ENCODE results near the gene CEP85L. TPM values are rescaled to one million over a fixed set of nuclear protein-coding genes. Genes with fewer than 3 reads are reported as not detected.

CEP85L gene
- total RNA-seq, 1 donor from 2014 or later = 10.5 TPM

DNA sequence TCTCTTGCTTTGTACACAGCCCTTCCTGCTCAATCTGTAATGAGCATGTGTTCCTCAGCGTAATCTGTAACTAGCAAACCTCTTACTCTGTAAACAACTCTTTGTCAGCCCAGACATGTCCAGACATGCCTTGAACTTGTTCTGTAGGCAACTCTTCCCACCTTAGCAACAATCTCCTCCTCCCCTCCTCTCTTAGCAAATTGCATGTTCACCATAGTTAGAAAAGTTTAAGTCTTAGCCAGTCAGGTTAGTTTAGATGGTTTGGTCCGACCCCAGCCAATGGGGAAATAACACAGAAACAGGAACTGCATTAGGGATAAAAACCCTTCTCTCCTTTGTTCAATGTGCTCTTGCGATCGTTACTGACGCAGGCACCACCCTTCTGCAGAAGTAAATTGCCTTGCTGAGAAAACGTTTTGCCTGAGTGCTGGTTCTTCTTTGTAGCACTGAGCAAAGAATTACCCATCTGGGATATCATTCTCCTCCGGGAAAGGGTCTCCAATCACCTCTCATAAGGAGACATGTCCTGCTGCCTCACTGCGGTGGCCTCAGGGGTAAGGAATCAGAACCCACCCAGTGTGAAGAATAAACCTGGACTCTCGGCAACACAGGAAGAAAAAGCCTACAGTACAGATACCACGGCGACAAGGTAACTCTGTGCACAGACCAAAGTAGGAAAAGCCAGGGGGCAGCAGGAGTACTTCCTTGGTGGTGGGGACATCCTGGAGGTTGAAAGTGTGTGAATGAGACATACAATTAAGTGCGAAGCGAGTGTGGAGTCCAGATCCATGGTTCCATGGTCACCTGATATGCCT, 77.1 kb downstream of the CEP85L start:
- TF ChIP-seq, protein P1, sequence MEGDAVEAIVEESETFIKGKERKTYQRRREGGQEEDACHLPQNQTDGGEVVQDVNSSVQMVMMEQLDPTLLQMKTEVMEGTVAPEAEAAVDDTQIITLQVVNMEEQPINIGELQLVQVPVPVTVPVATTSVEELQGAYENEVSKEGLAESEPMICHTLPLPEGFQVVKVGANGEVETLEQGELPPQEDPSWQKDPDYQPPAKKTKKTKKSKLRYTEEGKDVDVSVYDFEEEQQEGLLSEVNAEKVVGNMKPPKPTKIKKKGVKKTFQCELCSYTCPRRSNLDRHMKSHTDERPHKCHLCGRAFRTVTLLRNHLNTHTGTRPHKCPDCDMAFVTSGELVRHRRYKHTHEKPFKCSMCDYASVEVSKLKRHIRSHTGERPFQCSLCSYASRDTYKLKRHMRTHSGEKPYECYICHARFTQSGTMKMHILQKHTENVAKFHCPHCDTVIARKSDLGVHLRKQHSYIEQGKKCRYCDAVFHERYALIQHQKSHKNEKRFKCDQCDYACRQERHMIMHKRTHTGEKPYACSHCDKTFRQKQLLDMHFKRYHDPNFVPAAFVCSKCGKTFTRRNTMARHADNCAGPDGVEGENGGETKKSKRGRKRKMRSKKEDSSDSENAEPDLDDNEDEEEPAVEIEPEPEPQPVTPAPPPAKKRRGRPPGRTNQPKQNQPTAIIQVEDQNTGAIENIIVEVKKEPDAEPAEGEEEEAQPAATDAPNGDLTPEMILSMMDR (IDR thresholded peaks at IDR 0.05) = no peak
- no peak overlapping the region for H3K4me3 ChIP-seq
- H3K27me3 ChIP-seq = no peaks in the 10 kb centered on the region
- no peaks in the 10 kb centered on the region for H3K4me1 ChIP-seq
- DNase-seq (no peak), ATAC-seq (no peak)
- no peaks in the 10 kb centered on the region for H3K36me3 ChIP-seq
- H3K9me3 ChIP-seq = peaks cover 25% of the 10 kb centered on the region
- no peak overlapping the region for H3K27ac ChIP-seq
- intact Hi-C loops (cut with DNase I) = no loop called here

DNA sequence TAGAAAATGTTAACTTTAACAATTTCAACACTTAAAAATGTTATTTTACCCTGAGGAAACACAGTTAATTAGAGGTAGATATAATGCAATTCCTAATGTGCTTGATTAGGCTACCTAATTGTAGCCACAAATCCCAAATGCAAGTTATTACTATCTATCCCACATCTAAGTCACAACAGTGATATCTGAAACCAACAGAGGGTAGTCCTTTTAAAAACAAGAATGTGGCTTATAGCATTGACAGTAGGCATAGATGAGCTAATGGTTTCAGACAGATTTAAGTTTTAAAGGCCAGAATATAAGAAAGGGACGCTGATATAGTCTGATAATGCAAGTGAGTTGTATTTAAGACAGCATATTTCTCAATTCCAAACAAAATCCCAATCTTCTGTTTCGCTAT, 80.3 kb downstream of the CEP85L start:
- H3K4me1 ChIP-seq = no peaks in the 10 kb centered on the region
- H3K4me3 ChIP-seq = no peak overlapping the region
- no peaks in the 10 kb centered on the region for H3K36me3 ChIP-seq
- H3K27me3 ChIP-seq = no peaks in the 10 kb centered on the region
- DNase-seq (no peak), ATAC-seq (no peak)
- intact Hi-C loops (cut with DNase I) = no loop called here
- TF ChIP-seq, protein P1 (IDR thresholded peaks at IDR 0.05) = no peak
- H3K9me3 ChIP-seq = peaks cover 16% of the 10 kb centered on the region
- H3K27ac ChIP-seq = no peak overlapping the region

DNA sequence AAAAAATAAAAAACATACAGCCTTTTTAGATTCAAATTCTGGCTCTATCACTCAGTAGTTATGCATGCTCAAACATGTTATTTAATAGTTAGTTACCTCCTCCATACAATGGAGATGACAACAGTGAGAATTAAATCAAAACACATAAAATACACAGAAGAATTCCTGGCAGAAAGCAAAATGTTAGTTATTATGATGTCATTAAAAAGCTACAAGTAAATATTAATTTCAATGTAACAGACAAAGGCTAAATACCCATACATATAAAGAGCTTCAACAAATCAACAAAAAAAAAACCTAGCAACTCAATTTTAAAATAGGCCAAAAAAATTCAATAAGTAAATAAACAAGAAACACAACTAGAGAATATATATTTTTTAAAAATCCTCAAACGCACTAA, 81.9 kb downstream of the CEP85L start:
- DNase-seq (no peak), ATAC-seq (no peak)
- intact Hi-C loops (cut with DNase I) = no loop called here
- H3K27ac ChIP-seq = no peak overlapping the region
- H3K27me3 ChIP-seq = no peaks in the 10 kb centered on the region
- no peak overlapping the region for H3K4me3 ChIP-seq
- TF ChIP-seq, protein P1 (IDR thresholded peaks at IDR 0.05) = no peak
- H3K4me1 ChIP-seq = no peaks in the 10 kb centered on the region
- peaks cover 8% of the 10 kb centered on the region for H3K9me3 ChIP-seq
- no peaks in the 10 kb centered on the region for H3K36me3 ChIP-seq

DNA sequence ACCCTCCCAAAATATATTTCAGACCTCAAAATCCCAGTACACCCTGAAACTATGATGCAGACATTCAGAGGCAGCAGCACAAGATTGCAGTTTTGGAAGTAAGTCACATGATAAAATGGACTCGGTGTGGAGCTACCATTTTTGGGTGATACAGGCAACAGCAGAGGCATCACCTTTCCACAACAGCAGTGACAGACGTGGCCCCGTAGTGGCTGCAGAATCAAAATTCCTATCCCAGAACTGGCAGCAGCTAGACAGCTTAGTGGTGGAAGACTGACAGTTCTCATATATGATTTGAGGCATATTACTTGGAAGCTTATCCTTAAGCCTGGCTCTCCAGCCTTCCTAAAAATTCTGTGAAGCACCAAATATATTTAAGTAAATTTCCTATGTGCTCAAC, 83.4 kb downstream of the CEP85L start:
- TF ChIP-seq, protein P1 (IDR thresholded peaks at IDR 0.05) = no peak
- no peaks in the 10 kb centered on the region for H3K36me3 ChIP-seq
- DNase-seq (no peak), ATAC-seq (no peak)
- H3K4me3 ChIP-seq = no peak overlapping the region
- intact Hi-C loops (cut with DNase I) = no loop called here
- no peaks in the 10 kb centered on the region for H3K9me3 ChIP-seq
- H3K27ac ChIP-seq = no peak overlapping the region
- H3K4me1 ChIP-seq = no peaks in the 10 kb centered on the region
- H3K27me3 ChIP-seq = no peaks in the 10 kb centered on the region

DNA sequence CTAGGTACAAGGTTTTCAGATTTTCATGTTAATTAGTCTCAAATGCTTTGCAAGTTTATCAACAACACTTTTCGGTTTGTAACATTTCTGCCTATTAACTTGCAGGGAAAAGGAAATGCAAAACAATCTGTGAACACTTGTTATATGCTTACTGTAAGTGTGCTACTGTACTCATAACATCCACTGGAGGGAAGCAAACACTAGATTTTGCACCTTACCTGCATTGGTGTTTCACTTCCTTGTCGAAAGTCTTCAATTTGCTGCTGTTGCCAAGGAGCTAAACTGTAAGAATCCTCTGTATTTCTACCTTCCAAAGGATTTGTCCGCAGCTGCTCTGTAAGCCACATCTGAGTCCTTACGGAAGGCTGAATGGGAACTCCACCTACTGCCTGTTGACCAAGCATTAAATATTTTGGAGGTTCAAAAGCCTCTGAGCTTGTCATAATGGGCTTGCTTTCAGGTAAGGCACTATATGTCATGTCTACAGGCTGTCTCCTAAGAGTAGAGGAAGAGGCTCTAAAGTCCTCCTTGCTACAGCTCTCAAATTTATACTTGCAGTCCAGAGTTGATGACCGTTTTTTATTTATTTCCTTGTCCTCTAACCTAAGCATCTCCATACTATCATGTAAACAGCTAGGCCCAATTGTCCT, 86.0 kb downstream of the CEP85L start:
- no peak overlapping the region for H3K27ac ChIP-seq
- intact Hi-C loops (cut with DNase I) = no loop called here
- no peaks in the 10 kb centered on the region for H3K36me3 ChIP-seq
- H3K9me3 ChIP-seq = no peaks in the 10 kb centered on the region
- no peak overlapping the region for H3K4me3 ChIP-seq
- TF ChIP-seq, protein P1 (IDR thresholded peaks at IDR 0.05) = peak; percentile 33
- H3K4me1 ChIP-seq = no peaks in the 10 kb centered on the region
- ATAC-seq = peak; percentile 64
- no peak for DNase-seq
- no peaks in the 10 kb centered on the region for H3K27me3 ChIP-seq

Measured in upper lobe of right lung (tissue), 1 donor.